Vagina (tissue), 2 donors: ENCODE results near the gene FAM72D.
"Not testable (repeated sequence)": the region's sequence is repeated elsewhere in the genome, so short reads cannot be mapped to it uniquely, and the experiment has no call there.

Experiments
- POLR2A ChIP-seq, 2 donors: fragments of 450-650 bp; IDR thresholded peaks; one replicate each; pipeline ENCODE4 v1.6.1; 2017; ENCODE audit warnings: antibody characterized with exemption in 2 of 2, mild to moderate bottlenecking in 2 of 2, moderate library complexity in 2 of 2
- TF ChIP-seq, protein P1 (sequence below), 3 experiments: fragments of 450-650 bp in 2 of 3; fragments of 200-600 bp in 1 of 3; sonication (generic) in 1 of 3; IDR thresholded peaks; one replicate each; pipeline ENCODE4 v1.5.1; 2017 to 2019; ENCODE audit warnings: antibody characterized with exemption in 3 of 3, mild to moderate bottlenecking in 2 of 3, moderate library complexity in 2 of 3

DNA sequence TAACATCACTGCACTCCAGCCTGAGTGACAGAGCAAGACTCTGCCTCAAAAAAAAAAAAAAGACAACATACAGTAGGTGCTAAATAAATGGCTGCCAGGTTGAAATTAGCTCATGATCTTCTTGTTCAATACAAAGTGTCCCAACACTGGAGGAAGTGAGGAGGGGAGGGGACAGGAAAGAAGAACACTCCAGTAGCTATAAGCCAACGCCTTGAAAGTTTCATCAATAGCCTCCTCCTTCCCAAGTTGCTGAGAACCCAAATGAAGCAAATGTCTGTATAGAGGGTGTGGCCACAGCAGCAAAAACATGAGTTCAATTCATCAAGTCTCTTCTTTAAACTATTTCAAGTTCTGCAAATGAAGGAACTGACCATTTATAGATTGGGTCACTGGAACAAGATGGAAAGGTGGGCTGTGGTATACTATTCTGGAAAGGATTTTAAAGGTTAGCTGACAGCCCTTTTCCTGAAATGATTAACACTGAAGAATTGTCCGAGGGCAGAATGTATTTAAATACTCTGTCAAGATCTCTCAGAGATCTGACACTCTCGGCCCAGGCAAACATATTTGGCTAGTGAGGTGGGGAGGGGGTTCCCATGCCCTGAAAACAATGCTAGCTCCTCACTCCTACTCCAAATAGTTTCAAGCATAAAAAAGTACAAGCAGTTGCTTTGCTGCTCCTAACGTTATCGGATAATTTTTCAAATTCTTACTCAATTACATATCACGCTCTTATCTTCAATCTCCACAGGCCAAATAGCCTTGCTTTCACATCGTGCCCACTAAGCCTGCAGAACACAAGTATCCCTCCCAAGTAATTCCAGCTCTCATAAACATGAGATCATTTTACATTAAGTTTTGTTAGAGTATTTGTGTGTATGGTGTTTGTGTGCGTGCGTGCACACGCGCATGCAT is 17.6 kb upstream of the FAM72D start:
- TF ChIP-seq, protein P1, sequence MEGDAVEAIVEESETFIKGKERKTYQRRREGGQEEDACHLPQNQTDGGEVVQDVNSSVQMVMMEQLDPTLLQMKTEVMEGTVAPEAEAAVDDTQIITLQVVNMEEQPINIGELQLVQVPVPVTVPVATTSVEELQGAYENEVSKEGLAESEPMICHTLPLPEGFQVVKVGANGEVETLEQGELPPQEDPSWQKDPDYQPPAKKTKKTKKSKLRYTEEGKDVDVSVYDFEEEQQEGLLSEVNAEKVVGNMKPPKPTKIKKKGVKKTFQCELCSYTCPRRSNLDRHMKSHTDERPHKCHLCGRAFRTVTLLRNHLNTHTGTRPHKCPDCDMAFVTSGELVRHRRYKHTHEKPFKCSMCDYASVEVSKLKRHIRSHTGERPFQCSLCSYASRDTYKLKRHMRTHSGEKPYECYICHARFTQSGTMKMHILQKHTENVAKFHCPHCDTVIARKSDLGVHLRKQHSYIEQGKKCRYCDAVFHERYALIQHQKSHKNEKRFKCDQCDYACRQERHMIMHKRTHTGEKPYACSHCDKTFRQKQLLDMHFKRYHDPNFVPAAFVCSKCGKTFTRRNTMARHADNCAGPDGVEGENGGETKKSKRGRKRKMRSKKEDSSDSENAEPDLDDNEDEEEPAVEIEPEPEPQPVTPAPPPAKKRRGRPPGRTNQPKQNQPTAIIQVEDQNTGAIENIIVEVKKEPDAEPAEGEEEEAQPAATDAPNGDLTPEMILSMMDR (IDR thresholded peaks at IDR 0.05): not testable (repeated sequence)
- not testable (repeated sequence) for TF ChIP-seq POLR2A (IDR thresholded peaks at IDR 0.05)
